K562 (cell line): ENCODE results near the gene ZBTB2. TPM values are rescaled to one million over a fixed set of nuclear protein-coding genes. Genes with fewer than 3 reads are reported as not detected.

Source experiments
- CBFA2T2 ChIP-seq: fragments of 450-650 bp; conservative IDR thresholded peaks from 2 replicates; pipeline ENCODE4 v1.6.1; 2017; ENCODE audit warnings: mild to moderate bottlenecking
- CBX8 ChIP-seq: fragments of 200-600 bp; sonication (generic); IDR thresholded peaks from 2 replicates; pipeline ENCODE4 v1.6.1; 2012; ENCODE audit warnings: borderline replicate concordance, mixed run types, low read depth, mild to moderate bottlenecking, moderate library complexity, mixed read lengths, low read length, control low read depth, inconsistent platforms; ENCODE audit not compliant: poor library complexity, severe bottlenecking; ENCODE audit errors: extremely low read depth
- CHD2 ChIP-seq: IDR thresholded peaks from 2 replicates; pipeline ENCODE4 v1.6.1; 2011; ENCODE audit warnings: low read depth, low read length
- HEY1 ChIP-seq: fragments of 250-450 bp; sonication (Bioruptor Pico); IDR thresholded peaks from 2 replicates; pipeline ENCODE4 v1.5.0; 2020; ENCODE audit warnings: mild to moderate bottlenecking, moderate library complexity, borderline replicate concordance
- HLTF ChIP-seq: fragments of 450-650 bp; IDR thresholded peaks from 2 replicates; pipeline ENCODE4 v1.6.1; 2016
- ILK ChIP-seq: fragments of 450-650 bp; IDR thresholded peaks from 2 replicates; pipeline ENCODE4 v1.6.1; 2016; ENCODE audit warnings: missing genetic modification characterization, low read depth, mild to moderate bottlenecking, missing compliant biosample characterization, moderate library complexity, borderline replicate concordance
- MAFK ChIP-seq: IDR thresholded peaks from 2 replicates; pipeline ENCODE4 v1.6.1; 2011; ENCODE audit warnings: low read length, improper control_type of control experiment
- MXI1 ChIP-seq: IDR thresholded peaks from 2 replicates; pipeline ENCODE4 v1.6.1; 2011; ENCODE audit warnings: low read depth, mild to moderate bottlenecking, improper control_type of control experiment, low read length
- SMARCA5 ChIP-seq: fragments of 450-650 bp; IDR thresholded peaks from 2 replicates; pipeline ENCODE4 v1.6.1; 2016
- SNRNP70 ChIP-seq: fragments of 200-400 bp; formaldehyde crosslinking; optimal IDR thresholded peaks from 2 replicates; pipeline ENCODE3; 2017; ENCODE audit warnings: low read depth, low read length
- TARDBP ChIP-seq: fragments of 450-650 bp; IDR thresholded peaks from 2 replicates; pipeline ENCODE4 v1.6.1; 2016
- TCF7 ChIP-seq: sonication (generic); IDR thresholded peaks from 2 replicates; pipeline ENCODE4 v1.6.1; 2016; ENCODE audit warnings: antibody characterized with exemption, borderline replicate concordance
- ZFX ChIP-seq: sonication (generic); formaldehyde crosslinking; IDR thresholded peaks from 2 replicates; pipeline ENCODE4 v1.8.0; 2022; ENCODE audit warnings: mild to moderate bottlenecking, missing genetic modification reagents, moderate library complexity
- ZNF24 ChIP-seq: fragments of 450-650 bp; IDR thresholded peaks from 2 replicates; pipeline ENCODE4 v1.6.1; 2016
- ZNF75A ChIP-seq: fragments of 450-650 bp; formaldehyde crosslinking; IDR thresholded peaks from 2 replicates; pipeline ENCODE4 v1.4.0; 2020; ENCODE audit warnings: mild to moderate bottlenecking
- polyA plus RNA-seq, 8 experiments: library from polyadenylated mRNA; depleted of rRNA in 4 of 8; stranded (reverse) in 5 of 8; unstranded in 3 of 8; fragments of >200 nt; fragmentation: Nextera tagmentation in 2 of 8; fragmentation: Illumina TruSeq in 1 of 8; extraction: Ambion mirVana in 2 of 8; extraction: Trizol in 1 of 8; gene quantifications; 2 replicates each; pipeline versions ENCODE4 v1.2.1 to v1.2.3, GENCODE V29; 2011 to 2014; ENCODE audit warnings: inconsistent platforms in 1 of 8, missing spikeins in 1 of 8
- total RNA-seq, 7 experiments: library from RNA; depleted of rRNA in 6 of 7; stranded (reverse); fragments of >200 nt in 6 of 7; fragmentation: Illumina TruSeq in 2 of 7; extraction: Trizol in 2 of 7; gene quantifications; 2 replicates each; pipeline versions ENCODE4 v1.2.1 to v1.2.3, GENCODE V29; 2011 to 2021; ENCODE audit warnings: low replicate concordance in 1 of 7
- TF ChIP-seq, protein P1 (sequence below), 2 experiments: fragments of 450-650 bp; IDR thresholded peaks; 2 replicates each; pipeline ENCODE4 v1.6.1; 2016; ENCODE audit warnings: mild to moderate bottlenecking in 2 of 2, borderline replicate concordance in 1 of 2, low read depth in 1 of 2, moderate library complexity in 1 of 2
- TF ChIP-seq, protein P2 (sequence below): fragments of 250-450 bp; sonication (Bioruptor Pico); IDR thresholded peaks from 2 replicates; pipeline ENCODE4 v1.8.0; 2022; ENCODE audit warnings: inconsistent platforms, mild to moderate bottlenecking, moderate library complexity, borderline replicate concordance
- TF ChIP-seq, protein P3 (sequence below): sonication (generic); formaldehyde crosslinking; IDR thresholded peaks from 2 replicates; pipeline ENCODE4 v1.8.1; 2022; ENCODE audit warnings: missing genetic modification reagents

The ZBTB2 gene
- total and polyA plus RNA-seq, 9 of the 15 experiments (the other 6 are each of a cell fraction or from before 2014, with no cell fraction given), result 5.1 to 26.2 (median 16.4) TPM

DNA sequence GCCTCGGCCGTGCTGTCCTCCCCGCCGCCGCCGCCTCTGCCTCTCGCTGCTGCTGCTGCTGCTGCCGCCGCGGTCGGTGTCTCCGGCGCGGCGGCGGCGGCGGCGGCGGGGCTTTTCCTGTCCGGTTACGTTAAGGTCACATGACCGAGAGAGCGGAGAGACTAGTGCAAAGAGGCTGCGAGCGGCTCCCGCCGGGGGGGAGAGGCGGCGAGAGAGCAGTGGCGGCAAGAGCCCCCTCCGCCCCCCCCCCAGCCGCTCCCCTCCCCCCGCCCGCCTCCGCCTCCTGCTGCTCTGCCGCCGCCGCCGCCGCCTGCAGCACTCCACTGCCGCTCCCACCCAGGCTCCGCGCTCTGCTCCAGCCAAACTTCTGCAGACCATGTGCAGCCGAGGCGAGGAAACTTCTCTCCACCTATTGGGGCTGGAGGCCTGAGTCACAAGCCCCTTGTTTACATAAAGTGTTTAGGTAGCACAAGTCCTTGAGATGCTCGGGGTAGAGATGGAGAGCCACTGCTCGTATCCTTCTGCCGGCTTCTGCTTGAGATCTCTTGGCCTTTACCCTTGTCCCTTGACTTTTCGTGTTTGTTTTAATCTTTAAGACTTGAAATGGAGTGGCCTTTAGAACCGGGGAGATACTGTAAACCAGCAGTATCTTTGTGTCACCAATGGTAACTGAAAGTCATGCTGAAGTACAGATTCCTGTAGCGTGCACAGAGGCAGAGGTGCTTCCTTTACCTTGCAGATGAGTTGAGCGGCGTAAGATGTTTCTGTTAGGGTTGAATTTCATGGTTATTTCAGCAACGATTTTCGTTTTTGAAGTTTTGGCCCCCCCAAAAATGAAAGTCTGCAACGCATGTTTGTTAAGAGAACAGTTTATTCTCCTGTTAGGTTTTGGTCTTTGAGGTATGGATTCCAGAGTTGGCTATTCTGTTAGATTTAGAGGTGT lies at the start of gene ZBTB2 (continued):
- TF ChIP-seq, protein P1, sequence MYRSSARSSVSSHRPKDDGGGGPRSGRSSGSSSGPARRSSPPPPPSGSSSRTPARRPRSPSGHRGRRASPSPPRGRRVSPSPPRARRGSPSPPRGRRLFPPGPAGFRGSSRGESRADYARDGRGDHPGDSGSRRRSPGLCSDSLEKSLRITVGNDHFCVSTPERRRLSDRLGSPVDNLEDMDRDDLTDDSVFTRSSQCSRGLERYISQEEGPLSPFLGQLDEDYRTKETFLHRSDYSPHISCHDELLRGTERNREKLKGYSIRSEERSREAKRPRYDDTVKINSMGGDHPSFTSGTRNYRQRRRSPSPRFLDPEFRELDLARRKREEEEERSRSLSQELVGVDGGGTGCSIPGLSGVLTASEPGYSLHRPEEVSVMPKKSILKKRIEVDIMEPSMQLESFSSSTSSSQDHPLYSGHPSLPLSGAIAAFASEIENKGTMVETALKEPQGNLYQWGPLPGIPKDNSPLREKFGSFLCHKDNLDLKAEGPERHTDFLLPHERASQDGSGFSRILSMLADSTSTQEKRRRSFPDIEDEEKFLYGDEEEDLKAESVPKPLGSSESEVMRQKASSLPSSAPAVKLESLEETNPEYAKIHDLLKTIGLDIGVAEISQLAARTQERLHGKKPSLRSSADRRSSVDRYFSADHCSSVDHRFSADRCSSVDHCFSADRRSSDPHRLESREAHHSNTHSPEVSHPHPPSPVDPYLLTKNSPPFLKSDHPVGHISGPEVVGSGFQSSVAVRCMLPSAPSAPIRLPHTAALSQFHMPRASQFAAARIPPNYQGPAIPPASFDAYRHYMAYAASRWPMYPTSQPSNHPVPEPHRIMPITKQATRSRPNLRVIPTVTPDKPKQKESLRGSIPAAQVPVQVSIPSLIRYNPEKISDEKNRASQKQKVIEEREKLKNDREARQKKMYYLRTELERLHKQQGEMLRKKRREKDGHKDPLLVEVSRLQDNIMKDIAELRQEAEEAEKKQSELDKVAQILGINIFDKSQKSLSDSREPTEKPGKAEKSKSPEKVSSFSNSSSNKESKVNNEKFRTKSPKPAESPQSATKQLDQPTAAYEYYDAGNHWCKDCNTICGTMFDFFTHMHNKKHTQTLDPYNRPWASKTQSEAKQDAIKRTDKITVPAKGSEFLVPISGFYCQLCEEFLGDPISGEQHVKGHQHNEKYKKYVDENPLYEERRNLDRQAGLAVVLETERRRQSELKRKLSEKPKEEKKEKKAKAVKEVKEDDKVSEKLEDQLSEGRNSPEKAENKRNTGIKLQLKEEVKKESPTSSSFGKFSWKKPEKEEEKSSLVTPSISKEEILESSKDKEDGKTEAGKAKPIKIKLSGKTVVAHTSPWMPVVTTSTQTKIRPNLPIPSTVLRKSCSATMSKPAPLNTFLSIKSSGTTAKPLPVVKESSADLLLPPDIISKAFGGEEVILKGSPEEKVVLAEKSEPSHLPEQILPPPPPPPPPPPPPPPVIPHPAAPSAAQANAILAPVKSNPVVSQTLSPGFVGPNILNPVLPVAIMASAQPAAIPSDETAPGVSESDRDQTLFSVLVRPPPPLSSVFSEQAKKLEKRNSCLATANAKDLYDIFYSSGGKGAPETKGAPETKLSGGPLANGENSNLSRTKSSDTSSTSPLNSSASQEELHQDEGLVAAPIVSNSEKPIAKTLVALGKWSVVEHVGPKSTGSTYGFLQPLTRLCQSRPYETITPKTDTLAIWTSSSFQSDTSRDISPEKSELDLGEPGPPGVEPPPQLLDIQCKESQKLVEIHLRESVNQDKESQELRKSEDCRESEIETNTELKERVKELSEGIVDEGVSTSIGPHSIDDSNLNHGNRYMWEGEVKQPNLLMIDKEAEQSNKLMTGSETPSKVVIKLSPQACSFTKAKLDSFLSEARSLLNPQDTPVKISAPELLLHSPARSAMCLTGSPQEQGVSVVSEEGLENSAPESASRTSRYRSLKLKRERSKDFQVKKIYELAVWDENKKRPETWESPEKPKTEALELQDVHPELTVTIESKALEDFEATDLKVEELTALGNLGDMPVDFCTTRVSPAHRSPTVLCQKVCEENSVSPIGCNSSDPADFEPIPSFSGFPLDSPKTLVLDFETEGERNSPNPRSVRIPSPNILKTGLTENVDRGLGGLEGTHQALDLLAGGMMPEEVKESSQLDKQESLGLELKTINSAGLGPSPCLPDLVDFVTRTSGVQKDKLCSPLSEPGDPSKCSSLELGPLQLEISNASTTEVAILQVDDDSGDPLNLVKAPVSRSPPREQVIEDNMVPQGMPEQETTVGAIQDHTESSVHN (IDR thresholded peaks at IDR 0.05; ENCODE audit: borderline replicate concordance in 1 of 2, low read depth in 1 of 2), result no peak
- no peak for TF ChIP-seq ILK (tag)
- no peak for TF ChIP-seq HLTF
- no peak for TF ChIP-seq SMARCA5
- no peak for TF ChIP-seq MXI1
- no peak for TF ChIP-seq TARDBP
- TF ChIP-seq, protein P2, sequence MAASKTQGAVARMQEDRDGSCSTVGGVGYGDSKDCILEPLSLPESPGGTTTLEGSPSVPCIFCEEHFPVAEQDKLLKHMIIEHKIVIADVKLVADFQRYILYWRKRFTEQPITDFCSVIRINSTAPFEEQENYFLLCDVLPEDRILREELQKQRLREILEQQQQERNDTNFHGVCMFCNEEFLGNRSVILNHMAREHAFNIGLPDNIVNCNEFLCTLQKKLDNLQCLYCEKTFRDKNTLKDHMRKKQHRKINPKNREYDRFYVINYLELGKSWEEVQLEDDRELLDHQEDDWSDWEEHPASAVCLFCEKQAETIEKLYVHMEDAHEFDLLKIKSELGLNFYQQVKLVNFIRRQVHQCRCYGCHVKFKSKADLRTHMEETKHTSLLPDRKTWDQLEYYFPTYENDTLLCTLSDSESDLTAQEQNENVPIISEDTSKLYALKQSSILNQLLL (CRISPR knock-in tag), result no peak
- no peak for TF ChIP-seq SNRNP70
- no peak for TF ChIP-seq ZFX (CRISPR knock-in tag)
- no peak for TF ChIP-seq ZNF75A (CRISPR knock-in tag)
- no peak for TF ChIP-seq CBX8
- TF ChIP-seq TCF7, result no peak
- no peak for TF ChIP-seq ZNF24
- TF ChIP-seq HEY1, result no peak
- TF ChIP-seq CHD2, result no peak
- TF ChIP-seq CBFA2T2, result no peak
- TF ChIP-seq, protein P3, sequence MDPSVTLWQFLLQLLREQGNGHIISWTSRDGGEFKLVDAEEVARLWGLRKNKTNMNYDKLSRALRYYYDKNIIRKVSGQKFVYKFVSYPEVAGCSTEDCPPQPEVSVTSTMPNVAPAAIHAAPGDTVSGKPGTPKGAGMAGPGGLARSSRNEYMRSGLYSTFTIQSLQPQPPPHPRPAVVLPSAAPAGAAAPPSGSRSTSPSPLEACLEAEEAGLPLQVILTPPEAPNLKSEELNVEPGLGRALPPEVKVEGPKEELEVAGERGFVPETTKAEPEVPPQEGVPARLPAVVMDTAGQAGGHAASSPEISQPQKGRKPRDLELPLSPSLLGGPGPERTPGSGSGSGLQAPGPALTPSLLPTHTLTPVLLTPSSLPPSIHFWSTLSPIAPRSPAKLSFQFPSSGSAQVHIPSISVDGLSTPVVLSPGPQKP (CRISPR knock-in tag), result no peak
- no peak for TF ChIP-seq MAFK
